Heart left ventricle (tissue), 13 donors: ENCODE results near the gene SNORC.

Experiments
- CTCF ChIP-seq, 12 donors: fragments of 200-600 bp; sonication (generic) in 4 of 12; IDR thresholded peaks; one replicate each; pipeline versions ENCODE4 v1.5.0 to v1.8.0; 2018 to 2022; ENCODE audit warnings: antibody characterized with exemption in 12 of 12, mild to moderate bottlenecking in 5 of 12
- POLR2A ChIP-seq, 2 donors: fragments of 450-650 bp; IDR thresholded peaks; one replicate each; pipeline ENCODE4 v1.6.1; 2017; ENCODE audit warnings: antibody characterized with exemption in 2 of 2, mild to moderate bottlenecking in 2 of 2, moderate library complexity in 2 of 2
- donor health status: ischemic (EF 13 %, LVEDD 7.1; RV severe dilation, severe dysfunction).
- donor health status: DM: no; HTN: yes; CAD: no.
- donor health status: DM: no; HTN: no; CAD: no.
- donor health status: ischemic (EF 25% LVEDD 6.9; RV normal size, moderate dysfunction).
- donor health status: ischemic (EF 25% LVEDD 5.7; RV mildly dilated, moderate dysfunction).
- donor health status: ischemic (EF 35%, LVEDD 5.7; RV mildly dilated, moderate dysfunction).
- donor health status: nonischemic (EF 11% LVEDD 7.7; RV severe dilation, severe dysfunction).
- donor health status: DM: yes; HTN: yes; CAD: no.
- donor health status: PGD.
- donor health status: ischemic (EF 29% LVEDD 5.4; RV normal size, mild dysfunction).
- donor health status: nonischemic (EF 23%, LVEDD 6.1; RV moderate dilation, normal function).

- TF ChIP-seq CTCF (IDR thresholded peaks at IDR 0.05) (no peak), POLR2A (IDR thresholded peaks at IDR 0.05) (no peak)
These were observed 16.6 kb downstream of the SNORC start for GRCh38 chr2:232886632-232887031.
